TTC549 (cell line): ENCODE results near the gene EYA2.
"Not testable (repeated sequence)": the region's sequence is repeated elsewhere in the genome, so short reads cannot be mapped to it uniquely, and the experiment has no call there.

Experiments used
- FAIRE-seq: peaks from 2 replicates; lab custom pipeline; 2012; peaks lifted over from hg19 to GRCh38; lab: Jason Lieb, UNC

EYA2 gene

GRCh38 chr20:47146686-47147085 is 252.0 kb downstream of the EYA2 start:
- FAIRE-seq: no peak

GRCh38 chr20:47148059-47148458 is 253.4 kb downstream of the EYA2 start:
- FAIRE-seq: no peak

- FAIRE-seq: no peak
These were observed 255.3 kb downstream of the EYA2 start for GRCh38 chr20:47149939-47150338.

GRCh38 chr20:47150403-47151152 is 255.9 kb downstream of the EYA2 start:
- peak; percentile 56 for FAIRE-seq

- no peak for FAIRE-seq
These were observed 257.4 kb downstream of the EYA2 start for GRCh38 chr20:47152068-47152467.

GRCh38 chr20:47154089-47154488 is 259.4 kb downstream of the EYA2 start:
- FAIRE-seq: no peak

- no peak for FAIRE-seq
These were observed 261.9 kb downstream of the EYA2 start for GRCh38 chr20:47156301-47157137.

GRCh38 chr20:47159166-47159565 is 264.5 kb downstream of the EYA2 start:
- FAIRE-seq: no peak

GRCh38 chr20:47160240-47160639 is 265.6 kb downstream of the EYA2 start:
- no peak for FAIRE-seq

GRCh38 chr20:47160992-47161391 is 266.3 kb downstream of the EYA2 start:
- FAIRE-seq: no peak

GRCh38 chr20:47161411-47161810 is 266.8 kb downstream of the EYA2 start:
- FAIRE-seq: no peak

- FAIRE-seq: no peak
These were observed 269.5 kb downstream of the EYA2 start for GRCh38 chr20:47164140-47164539.

GRCh38 chr20:47165376-47165865 is 270.8 kb downstream of the EYA2 start:
- no peak for FAIRE-seq

GRCh38 chr20:47167846-47168245 is 273.2 kb downstream of the EYA2 start:
- no peak for FAIRE-seq

GRCh38 chr20:47172579-47172978 is 277.9 kb downstream of the EYA2 start:
- no peak for FAIRE-seq

GRCh38 chr20:47173596-47174216 is 279.1 kb downstream of the EYA2 start:
- FAIRE-seq: no peak

- FAIRE-seq: no peak
These were observed 280.0 kb downstream of the EYA2 start for GRCh38 chr20:47174456-47175243.

GRCh38 chr20:47175493-47175892 is 280.9 kb downstream of the EYA2 start:
- FAIRE-seq: no peak

GRCh38 chr20:47176217-47176616 is 281.6 kb downstream of the EYA2 start:
- not testable (repeated sequence) for FAIRE-seq

- FAIRE-seq: no peak
These were observed 283.6 kb downstream of the EYA2 start for GRCh38 chr20:47178277-47178676.

GRCh38 chr20:47178851-47179250 is 284.2 kb downstream of the EYA2 start:
- no peak for FAIRE-seq

- no peak for FAIRE-seq
These were observed 284.6 kb downstream of the EYA2 start for GRCh38 chr20:47179267-47179666.
